Measurements from ENCODE around the gene MIER2.

MIER2 gene

GRCh38 chr19:389935-390289 lies 45.3 kb upstream of the MIER2 start:
- Histone ChIP-seq H3K4me1 (ENCODE audit: insufficient read depth, low read length) (no peaks in the 10 kb centered on the region), H4K20me1 (ENCODE audit: insufficient read depth, low read length) (no peaks in the 10 kb centered on the region), H3K9me3 (ENCODE audit: insufficient read depth, low read length, severe bottlenecking) (peaks cover 10% of the 10 kb centered on the region), H3K4me2 (ENCODE audit: insufficient read depth, low read length) (no peak overlapping the region), H3K79me2 (ENCODE audit: insufficient read depth, low read length) (no peaks in the 10 kb centered on the region), H3K27me3 (ENCODE audit: insufficient read depth, low read length, poor library complexity) (no peaks in the 10 kb centered on the region), H3K9ac (ENCODE audit: low read depth, low read length) (no peak overlapping the region), H3K4me3 (ENCODE audit: low read depth in 1 of 2, low read length in 2 of 2) (no peak overlapping the region), H2AFZ (ENCODE audit: low read depth, low read length) (no peak overlapping the region), H3K36me3 (ENCODE audit: insufficient read depth, low read length) (no peaks in the 10 kb centered on the region), H3K27ac (ENCODE audit: low read length) (no peak overlapping the region)
- TF ChIP-seq CTCF (IDR thresholded peaks at IDR 0.05; ENCODE audit: borderline replicate concordance, extremely low read depth, low read length, poor library complexity, severe bottlenecking) (no peak), EZH2 (IDR thresholded peaks at IDR 0.05; ENCODE audit: borderline replicate concordance, low read depth, low read length, severe bottlenecking) (no peak)
- no peak for ATAC-seq (ENCODE audit: insufficient read depth, low read depth)
- no peak for DNase-seq

- H3K4me2 ChIP-seq (ENCODE audit: insufficient read depth, low read length), result no peak overlapping the region
- H2AFZ ChIP-seq (ENCODE audit: low read depth, low read length), result no peak overlapping the region
- H3K36me3 ChIP-seq (ENCODE audit: insufficient read depth, low read length), result no peaks in the 10 kb centered on the region
- no peak for ATAC-seq (ENCODE audit: insufficient read depth, low read depth)
- TF ChIP-seq EZH2 (IDR thresholded peaks at IDR 0.05; ENCODE audit: borderline replicate concordance, low read depth, low read length, severe bottlenecking) (no peak), CTCF (IDR thresholded peaks at IDR 0.05; ENCODE audit: borderline replicate concordance, extremely low read depth, low read length, poor library complexity, severe bottlenecking) (no peak)
- no peak overlapping the region for H3K27ac ChIP-seq (ENCODE audit: low read length)
- no peak for DNase-seq
- no peaks in the 10 kb centered on the region for H3K4me1 ChIP-seq (ENCODE audit: insufficient read depth, low read length)
- peaks cover 9% of the 10 kb centered on the region for H3K9me3 ChIP-seq (ENCODE audit: insufficient read depth, low read length, severe bottlenecking)
- no peaks in the 10 kb centered on the region for H4K20me1 ChIP-seq (ENCODE audit: insufficient read depth, low read length)
- H3K4me3 ChIP-seq (ENCODE audit: low read depth in 1 of 2, low read length in 2 of 2), result no peak overlapping the region
- no peak overlapping the region for H3K9ac ChIP-seq (ENCODE audit: low read depth, low read length)
- no peaks in the 10 kb centered on the region for H3K79me2 ChIP-seq (ENCODE audit: insufficient read depth, low read length)
- no peaks in the 10 kb centered on the region for H3K27me3 ChIP-seq (ENCODE audit: insufficient read depth, low read length, poor library complexity)
These were observed 44.8 kb upstream of the MIER2 start for GRCh38 chr19:389255-389934.

GRCh38 chr19:388691-389090 lies 44.1 kb upstream of the MIER2 start:
- ATAC-seq (ENCODE audit: insufficient read depth, low read depth), result no peak
- Histone ChIP-seq H3K79me2 (ENCODE audit: insufficient read depth, low read length) (no peaks in the 10 kb centered on the region), H3K9ac (ENCODE audit: low read depth, low read length) (no peak overlapping the region), H3K4me2 (ENCODE audit: insufficient read depth, low read length) (no peak overlapping the region), H3K4me3 (ENCODE audit: low read depth in 1 of 2, low read length in 2 of 2) (no peak overlapping the region), H2AFZ (ENCODE audit: low read depth, low read length) (no peak overlapping the region), H3K27me3 (ENCODE audit: insufficient read depth, low read length, poor library complexity) (no peaks in the 10 kb centered on the region), H3K9me3 (ENCODE audit: insufficient read depth, low read length, severe bottlenecking) (peaks cover 7% of the 10 kb centered on the region), H3K36me3 (ENCODE audit: insufficient read depth, low read length) (no peaks in the 10 kb centered on the region), H3K4me1 (ENCODE audit: insufficient read depth, low read length) (no peaks in the 10 kb centered on the region), H3K27ac (ENCODE audit: low read length) (no peak overlapping the region), H4K20me1 (ENCODE audit: insufficient read depth, low read length) (no peaks in the 10 kb centered on the region)
- DNase-seq, result no peak
- TF ChIP-seq CTCF (IDR thresholded peaks at IDR 0.05; ENCODE audit: borderline replicate concordance, extremely low read depth, low read length, poor library complexity, severe bottlenecking) (no peak), EZH2 (IDR thresholded peaks at IDR 0.05; ENCODE audit: borderline replicate concordance, low read depth, low read length, severe bottlenecking) (no peak)
